ENCODE measurements around the gene SLC6A11.

SLC6A11 gene

GRCh38 chr3:10960255-10960654 is 144.2 kb downstream of the SLC6A11 start:
- H3K36me3 Mint-ChIP-seq (ENCODE audit: low read depth): no peaks in the 10 kb centered on the region
- H3K4me1 Mint-ChIP-seq (ENCODE audit: low read depth): no peaks in the 10 kb centered on the region
- H3K27me3 Mint-ChIP-seq (ENCODE audit: low read depth): no peaks in the 10 kb centered on the region
- no peak overlapping the region for H3K27ac Mint-ChIP-seq
- no peak for DNase-seq (ENCODE audit: low spot score)
- no peak overlapping the region for H3K4me3 Mint-ChIP-seq
- H3K9me3 Mint-ChIP-seq: no peaks in the 10 kb centered on the region

- Mint-ChIP-seq H3K27ac (no peak overlapping the region), H3K4me1 (ENCODE audit: low read depth) (no peaks in the 10 kb centered on the region), H3K27me3 (ENCODE audit: low read depth) (no peaks in the 10 kb centered on the region), H3K36me3 (ENCODE audit: low read depth) (no peaks in the 10 kb centered on the region), H3K4me3 (no peak overlapping the region), H3K9me3 (no peaks in the 10 kb centered on the region)
- DNase-seq (ENCODE audit: low spot score): no peak
Observed at GRCh38 chr3:10961921-10962320, 145.9 kb downstream of the SLC6A11 start.

- no peaks in the 10 kb centered on the region for H3K36me3 Mint-ChIP-seq (ENCODE audit: low read depth)
- no peaks in the 10 kb centered on the region for H3K9me3 Mint-ChIP-seq
- H3K27ac Mint-ChIP-seq: no peak overlapping the region
- DNase-seq (ENCODE audit: low spot score): no peak
- H3K4me3 Mint-ChIP-seq: no peak overlapping the region
- H3K27me3 Mint-ChIP-seq (ENCODE audit: low read depth): no peaks in the 10 kb centered on the region
- H3K4me1 Mint-ChIP-seq (ENCODE audit: low read depth): no peaks in the 10 kb centered on the region
Observed at GRCh38 chr3:10962481-10963036, 146.5 kb downstream of the SLC6A11 start.

GRCh38 chr3:10964537-10965167 is 148.6 kb downstream of the SLC6A11 start:
- no peaks in the 10 kb centered on the region for H3K9me3 Mint-ChIP-seq
- DNase-seq (ENCODE audit: low spot score): no peak
- no peaks in the 10 kb centered on the region for H3K27me3 Mint-ChIP-seq (ENCODE audit: low read depth)
- H3K4me1 Mint-ChIP-seq (ENCODE audit: low read depth): no peaks in the 10 kb centered on the region
- no peak overlapping the region for H3K27ac Mint-ChIP-seq
- no peaks in the 10 kb centered on the region for H3K36me3 Mint-ChIP-seq (ENCODE audit: low read depth)
- no peak overlapping the region for H3K4me3 Mint-ChIP-seq

- Mint-ChIP-seq H3K4me3 (no peak overlapping the region), H3K36me3 (ENCODE audit: low read depth) (no peaks in the 10 kb centered on the region), H3K27me3 (ENCODE audit: low read depth) (no peaks in the 10 kb centered on the region), H3K27ac (no peak overlapping the region), H3K9me3 (no peaks in the 10 kb centered on the region), H3K4me1 (ENCODE audit: low read depth) (no peaks in the 10 kb centered on the region)
- DNase-seq (ENCODE audit: low spot score): no peak
Observed at GRCh38 chr3:10968401-10968800, 152.4 kb downstream of the SLC6A11 start.

GRCh38 chr3:10970306-10970960 is 154.4 kb downstream of the SLC6A11 start:
- Mint-ChIP-seq H3K4me3 (no peak overlapping the region), H3K9me3 (no peaks in the 10 kb centered on the region), H3K27ac (no peak overlapping the region), H3K4me1 (ENCODE audit: low read depth) (no peaks in the 10 kb centered on the region), H3K36me3 (ENCODE audit: low read depth) (no peaks in the 10 kb centered on the region), H3K27me3 (ENCODE audit: low read depth) (peaks cover 2% of the 10 kb centered on the region)
- DNase-seq (ENCODE audit: low spot score): no peak

- Mint-ChIP-seq H3K4me1 (ENCODE audit: low read depth) (no peaks in the 10 kb centered on the region), H3K36me3 (ENCODE audit: low read depth) (no peaks in the 10 kb centered on the region), H3K27ac (no peak overlapping the region), H3K4me3 (no peak overlapping the region), H3K27me3 (ENCODE audit: low read depth) (peaks cover 2% of the 10 kb centered on the region), H3K9me3 (no peaks in the 10 kb centered on the region)
- no peak for DNase-seq (ENCODE audit: low spot score)
Observed at GRCh38 chr3:10972072-10972782, 156.2 kb downstream of the SLC6A11 start.

- Mint-ChIP-seq H3K27me3 (ENCODE audit: low read depth) (peaks cover 2% of the 10 kb centered on the region), H3K9me3 (no peaks in the 10 kb centered on the region), H3K4me1 (ENCODE audit: low read depth) (no peaks in the 10 kb centered on the region), H3K27ac (no peak overlapping the region), H3K36me3 (ENCODE audit: low read depth) (no peaks in the 10 kb centered on the region), H3K4me3 (no peak overlapping the region)
- DNase-seq (ENCODE audit: low spot score): no peak
Observed at GRCh38 chr3:10973046-10973595, 157.1 kb downstream of the SLC6A11 start.

- H3K27ac Mint-ChIP-seq: no peak overlapping the region
- peaks cover 2% of the 10 kb centered on the region for H3K27me3 Mint-ChIP-seq (ENCODE audit: low read depth)
- H3K9me3 Mint-ChIP-seq: no peaks in the 10 kb centered on the region
- H3K36me3 Mint-ChIP-seq (ENCODE audit: low read depth): no peaks in the 10 kb centered on the region
- H3K4me1 Mint-ChIP-seq (ENCODE audit: low read depth): no peaks in the 10 kb centered on the region
- no peak for DNase-seq (ENCODE audit: low spot score)
- no peak overlapping the region for H3K4me3 Mint-ChIP-seq
Observed at GRCh38 chr3:10974131-10974530, 158.1 kb downstream of the SLC6A11 start.

GRCh38 chr3:10974746-10975375 is 158.8 kb downstream of the SLC6A11 start:
- Mint-ChIP-seq H3K27me3 (ENCODE audit: low read depth) (peaks cover 2% of the 10 kb centered on the region), H3K27ac (no peak overlapping the region), H3K4me1 (ENCODE audit: low read depth) (no peaks in the 10 kb centered on the region), H3K4me3 (no peak overlapping the region), H3K36me3 (ENCODE audit: low read depth) (no peaks in the 10 kb centered on the region), H3K9me3 (no peaks in the 10 kb centered on the region)
- no peak for DNase-seq (ENCODE audit: low spot score)

GRCh38 chr3:10975695-10976234 is 159.7 kb downstream of the SLC6A11 start:
- DNase-seq (ENCODE audit: low spot score): no peak
- H3K9me3 Mint-ChIP-seq: no peaks in the 10 kb centered on the region
- no peaks in the 10 kb centered on the region for H3K4me1 Mint-ChIP-seq (ENCODE audit: low read depth)

GRCh38 chr3:10976770-10977169 is 160.7 kb downstream of the SLC6A11 start:
- no peak overlapping the region for H3K27ac Mint-ChIP-seq
- H3K27me3 Mint-ChIP-seq (ENCODE audit: low read depth): peaks cover 2% of the 10 kb centered on the region
- no peak overlapping the region for H3K4me3 Mint-ChIP-seq
- DNase-seq (ENCODE audit: low spot score): no peak
- no peaks in the 10 kb centered on the region for H3K9me3 Mint-ChIP-seq
- H3K4me1 Mint-ChIP-seq (ENCODE audit: low read depth): no peaks in the 10 kb centered on the region
- no peaks in the 10 kb centered on the region for H3K36me3 Mint-ChIP-seq (ENCODE audit: low read depth)

More at GRCh38 chr3:10975695-10976234, 159.7 kb downstream of the SLC6A11 start:
- Mint-ChIP-seq H3K36me3 (ENCODE audit: low read depth) (no peaks in the 10 kb centered on the region), H3K27me3 (ENCODE audit: low read depth) (peaks cover 2% of the 10 kb centered on the region), H3K4me3 (no peak overlapping the region), H3K27ac (no peak overlapping the region)

GRCh38 chr3:10977892-10978510 is 162.0 kb downstream of the SLC6A11 start:
- H3K4me3 Mint-ChIP-seq: no peak overlapping the region

More at GRCh38 chr3:10977892-10978510, 162.0 kb downstream of the SLC6A11 start:
- no peak for DNase-seq (ENCODE audit: low spot score)
- H3K27ac Mint-ChIP-seq: no peak overlapping the region
- peaks cover 2% of the 10 kb centered on the region for H3K27me3 Mint-ChIP-seq (ENCODE audit: low read depth)
- H3K36me3 Mint-ChIP-seq (ENCODE audit: low read depth): no peaks in the 10 kb centered on the region
- no peaks in the 10 kb centered on the region for H3K4me1 Mint-ChIP-seq (ENCODE audit: low read depth)
- no peaks in the 10 kb centered on the region for H3K9me3 Mint-ChIP-seq

Data from T-helper 2 cell treated with Interferon-gamma antibody and Interleukin-4, amounts not matched to agents 5 μg/mL and 100 μg/mL, for 36 hours (primary cell).